GM12878 (cell line): Measurements from ENCODE around the gene HGS.

Experiments
- ATF3 ChIP-seq: IDR thresholded peaks from 2 replicates; pipeline ENCODE4 v1.6.1; 2011; ENCODE audit warnings: low read depth, mild to moderate bottlenecking, low read length, moderate library complexity, borderline replicate concordance; ENCODE audit errors: extremely low read depth
- BMI1 ChIP-seq: fragments of 450-650 bp; IDR thresholded peaks from 2 replicates; pipeline ENCODE4 v1.6.1; 2016; ENCODE audit warnings: mild to moderate bottlenecking, moderate library complexity, borderline replicate concordance
- CBX3 ChIP-seq: fragments of 200-600 bp; sonication (generic); IDR thresholded peaks from 2 replicates; pipeline ENCODE4 v1.6.1; 2016; ENCODE audit warnings: low read depth, borderline replicate concordance
- CTCF ChIP-seq, 3 experiments: IDR thresholded peaks in 2 of 3; conservative IDR thresholded peaks in 1 of 3; 2 replicates each; pipeline ENCODE4 v1.5.1; 2011; ENCODE audit warnings: low read depth in 3 of 3, low read length in 3 of 3, mild to moderate bottlenecking in 3 of 3, control low read depth in 2 of 3, moderate library complexity in 2 of 3, inconsistent platforms in 1 of 3, mixed read lengths in 1 of 3; ENCODE audit not compliant: control insufficient read depth in 2 of 3, insufficient read depth in 1 of 3; ENCODE audit errors: extremely low read depth in 1 of 3
- E2F4 ChIP-seq: IDR thresholded peaks from 2 replicates; pipeline ENCODE4 v1.6.1; 2012; ENCODE audit warnings: low read depth, low read length, improper control_type of control experiment
- FOXK2 ChIP-seq: fragments of 450-650 bp; IDR thresholded peaks from 2 replicates; pipeline ENCODE4 v1.6.1; 2017; ENCODE audit warnings: mild to moderate bottlenecking, moderate library complexity
- PBX3 ChIP-seq: IDR thresholded peaks from 2 replicates; pipeline ENCODE4 v1.6.1; 2011; ENCODE audit warnings: mild to moderate bottlenecking, low read depth, low read length, moderate library complexity; ENCODE audit not compliant: insufficient replicate concordance
- SUZ12 ChIP-seq: fragments of 200-600 bp; sonication (generic); IDR thresholded peaks from one replicate; pipeline ENCODE4 v1.6.1; 2018; ENCODE audit warnings: antibody characterized with exemption, mild to moderate bottlenecking; ENCODE audit not compliant: unreplicated experiment
- TCF7 ChIP-seq: IDR thresholded peaks from 2 replicates; pipeline ENCODE4 v1.6.1; 2014; ENCODE audit warnings: antibody characterized with exemption, borderline replicate concordance

GRCh38 chr17:81673561-81674258 lies 10.1 kb upstream of the HGS start:
- TF ChIP-seq BMI1 (no peak), E2F4 (no peak), FOXK2 (no peak), CTCF (IDR thresholded peaks at IDR 0.05 in 2 of 3, conservative IDR thresholded peaks at IDR 0.05 in 1 of 3; ENCODE audit: control insufficient read depth in 2 of 3, extremely low read depth in 1 of 3, insufficient read depth in 1 of 3, low read depth in 3 of 3, low read length in 3 of 3) (no peak), PBX3 (no peak), SUZ12 (no peak), ATF3 (no peak), CBX3 (no peak), TCF7 (no peak)
